Osteoblast (primary cell): ENCODE data around the gene TRIAP1. TPM values are rescaled to one million over a fixed set of nuclear protein-coding genes. Genes with fewer than 3 reads are reported as not detected.

ENCODE experiments used
- DNase-seq: peaks from one replicate; pipeline ENCODE4 v3.0.0; 2011; ENCODE audit warnings: low spot score, mixed read lengths; ENCODE audit not compliant: insufficient read length; ENCODE audit errors: missing footprints
- H2AFZ ChIP-seq: 2 replicates; pipeline ENCODE4 v1.6.0; 2011; ENCODE audit warnings: mild to moderate bottlenecking, low read length
- H3K27ac ChIP-seq: 2 replicates; pipeline ENCODE4 v1.5.1; 2011; ENCODE audit warnings: mild to moderate bottlenecking, low read depth, low read length, moderate library complexity
- H3K27me3 ChIP-seq: 2 replicates; pipeline ENCODE4 v1.6.0; 2012; ENCODE audit warnings: mild to moderate bottlenecking, control low read depth, inconsistent platforms, low read length, moderate library complexity; ENCODE audit not compliant: insufficient read depth
- H3K36me3 ChIP-seq: 2 replicates; pipeline ENCODE4 v1.5.1; 2011; ENCODE audit warnings: mild to moderate bottlenecking, low read length, control low read depth, moderate library complexity; ENCODE audit not compliant: insufficient read depth
- H3K4me1 ChIP-seq: 2 replicates; pipeline ENCODE4 v1.5.1; 2011; ENCODE audit warnings: mild to moderate bottlenecking, low read length, control low read depth, moderate library complexity; ENCODE audit not compliant: insufficient read depth
- H3K4me2 ChIP-seq: 2 replicates; pipeline ENCODE4 v1.6.0; 2011; ENCODE audit warnings: mild to moderate bottlenecking, low read length; ENCODE audit not compliant: insufficient read depth
- H3K4me3 ChIP-seq: fragments of 200-600 bp; sonication (generic); 3 replicates; pipeline ENCODE4 v1.5.1; 2012; ENCODE audit warnings: mild to moderate bottlenecking, low read length, inconsistent platforms; ENCODE audit not compliant: insufficient read depth
- H3K79me2 ChIP-seq: 2 replicates; pipeline ENCODE4 v1.6.0; 2012; ENCODE audit warnings: mild to moderate bottlenecking, low read length, control low read depth, inconsistent platforms; ENCODE audit not compliant: insufficient read depth
- H3K9me3 ChIP-seq: 2 replicates; pipeline ENCODE4 v1.5.1; 2011; ENCODE audit warnings: low read depth, low read length, control low read depth
- H4K20me1 ChIP-seq: 2 replicates; pipeline ENCODE4 v1.6.0; 2012; ENCODE audit warnings: mild to moderate bottlenecking, low read length, control low read depth; ENCODE audit not compliant: insufficient read depth
- total RNA-seq: library from RNA; depleted of rRNA; stranded (reverse); fragments of >200 nt; gene quantifications from 2 replicates; pipeline ENCODE4 v1.2.3, GENCODE V29; 2012
- TF ChIP-seq, protein P1 (sequence below): IDR thresholded peaks from 2 replicates; pipeline ENCODE4 v1.5.1; 2011; ENCODE audit warnings: mild to moderate bottlenecking, low read depth, low read length, moderate library complexity; ENCODE audit errors: extremely low read depth

TRIAP1 gene
- total RNA-seq, 1 donor, result 19.9 TPM

DNA sequence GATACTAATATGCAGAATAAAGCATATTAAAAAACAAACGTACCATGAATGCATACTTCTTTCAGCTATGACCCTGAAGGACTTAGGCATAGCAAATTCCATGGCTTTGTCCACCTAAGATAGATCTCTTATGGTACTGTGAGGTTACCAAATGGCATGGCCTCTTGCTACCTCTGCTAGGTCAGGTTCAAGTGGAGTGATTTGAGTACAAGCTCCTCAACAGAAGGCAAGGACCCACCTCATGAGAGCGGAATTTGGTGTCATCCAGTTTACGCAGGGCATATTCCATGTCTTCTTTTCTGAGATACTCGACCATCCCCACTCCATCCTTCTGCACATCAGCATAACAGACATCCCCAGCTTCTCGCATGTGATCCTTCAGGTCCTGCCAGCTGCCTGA lies 17.5 kb upstream of the TRIAP1 start:
- peaks cover 41% of the 10 kb centered on the region for H4K20me1 ChIP-seq
- peaks cover 78% of the 10 kb centered on the region for H3K36me3 ChIP-seq

DNA sequence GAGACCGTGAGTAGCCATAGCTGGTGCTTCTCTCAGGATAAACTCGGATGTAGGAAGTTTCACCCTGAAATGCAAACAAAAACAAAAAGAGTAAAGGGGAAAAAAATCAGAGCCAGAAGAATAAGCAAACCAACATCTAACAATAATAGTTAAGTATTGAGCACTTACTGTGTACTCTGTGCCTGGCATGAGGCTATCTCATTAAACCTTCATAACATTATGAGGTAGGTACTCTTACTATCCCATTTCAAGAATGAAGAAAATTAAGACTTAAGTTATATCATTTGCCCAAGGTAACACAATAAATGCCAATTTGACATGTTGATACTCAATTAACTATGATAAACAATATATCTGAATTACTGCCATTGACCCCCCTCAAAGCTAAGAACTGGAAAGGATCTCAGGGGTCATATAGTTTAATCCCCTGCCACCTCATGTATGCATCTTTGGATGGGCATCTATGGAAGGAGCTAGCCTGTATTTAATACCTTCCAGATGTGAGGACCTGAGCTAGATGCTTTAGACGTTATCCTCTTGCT lies 16.0 kb upstream of the TRIAP1 start:
- Histone ChIP-seq H4K20me1 (peaks cover 27% of the 10 kb centered on the region), H2AFZ (no peak overlapping the region), H3K27me3 (no peaks in the 10 kb centered on the region), H3K27ac (no peak overlapping the region), H3K4me3 (no peak overlapping the region), H3K4me1 (no peaks in the 10 kb centered on the region), H3K4me2 (no peak overlapping the region), H3K79me2 (peaks cover 52% of the 10 kb centered on the region), H3K9me3 (no peaks in the 10 kb centered on the region), H3K36me3 (peaks cover 87% of the 10 kb centered on the region)
- TF ChIP-seq, protein P1, sequence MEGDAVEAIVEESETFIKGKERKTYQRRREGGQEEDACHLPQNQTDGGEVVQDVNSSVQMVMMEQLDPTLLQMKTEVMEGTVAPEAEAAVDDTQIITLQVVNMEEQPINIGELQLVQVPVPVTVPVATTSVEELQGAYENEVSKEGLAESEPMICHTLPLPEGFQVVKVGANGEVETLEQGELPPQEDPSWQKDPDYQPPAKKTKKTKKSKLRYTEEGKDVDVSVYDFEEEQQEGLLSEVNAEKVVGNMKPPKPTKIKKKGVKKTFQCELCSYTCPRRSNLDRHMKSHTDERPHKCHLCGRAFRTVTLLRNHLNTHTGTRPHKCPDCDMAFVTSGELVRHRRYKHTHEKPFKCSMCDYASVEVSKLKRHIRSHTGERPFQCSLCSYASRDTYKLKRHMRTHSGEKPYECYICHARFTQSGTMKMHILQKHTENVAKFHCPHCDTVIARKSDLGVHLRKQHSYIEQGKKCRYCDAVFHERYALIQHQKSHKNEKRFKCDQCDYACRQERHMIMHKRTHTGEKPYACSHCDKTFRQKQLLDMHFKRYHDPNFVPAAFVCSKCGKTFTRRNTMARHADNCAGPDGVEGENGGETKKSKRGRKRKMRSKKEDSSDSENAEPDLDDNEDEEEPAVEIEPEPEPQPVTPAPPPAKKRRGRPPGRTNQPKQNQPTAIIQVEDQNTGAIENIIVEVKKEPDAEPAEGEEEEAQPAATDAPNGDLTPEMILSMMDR, result no peak
- DNase-seq, result no peak

More for the DNA sequence above, 17.5 kb upstream of the TRIAP1 start:
- H3K27me3 ChIP-seq, result no peaks in the 10 kb centered on the region
- H3K4me2 ChIP-seq, result no peak overlapping the region
- H3K27ac ChIP-seq, result no peak overlapping the region
- peaks cover 67% of the 10 kb centered on the region for H3K79me2 ChIP-seq
- no peak overlapping the region for H2AFZ ChIP-seq
- no peak for DNase-seq
- TF ChIP-seq, protein P1, result no peak
- H3K4me1 ChIP-seq, result peaks cover 4% of the 10 kb centered on the region
- no peak overlapping the region for H3K4me3 ChIP-seq
- H3K9me3 ChIP-seq, result no peaks in the 10 kb centered on the region

DNA sequence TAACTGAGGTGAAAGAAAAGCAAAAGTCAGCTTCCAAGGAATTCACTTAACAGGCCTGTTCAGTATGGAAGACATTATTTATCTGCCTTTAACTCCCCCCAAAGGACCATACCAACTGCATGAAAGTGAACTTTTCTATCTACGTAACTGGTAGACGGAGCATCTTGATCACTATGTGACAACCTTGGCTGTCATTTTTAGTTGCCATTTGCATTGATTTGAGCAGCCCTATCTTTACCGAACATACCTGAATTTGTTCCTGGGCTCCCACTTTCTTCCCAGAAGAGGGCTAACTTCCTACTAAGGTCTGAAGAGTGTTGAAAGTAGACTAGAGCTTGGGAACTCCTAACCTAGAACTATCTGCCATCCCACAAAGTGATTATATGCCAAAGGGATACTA lies 14.0 kb upstream of the TRIAP1 start:
- Histone ChIP-seq H2AFZ (no peak overlapping the region), H3K36me3 (peaks cover 87% of the 10 kb centered on the region), H3K4me1 (no peaks in the 10 kb centered on the region), H4K20me1 (peaks cover 10% of the 10 kb centered on the region), H3K27me3 (no peaks in the 10 kb centered on the region), H3K27ac (no peak overlapping the region), H3K79me2 (peaks cover 39% of the 10 kb centered on the region), H3K4me2 (no peak overlapping the region), H3K9me3 (no peaks in the 10 kb centered on the region), H3K4me3 (no peak overlapping the region)
- DNase-seq, result no peak
- TF ChIP-seq, protein P1, result no peak

DNA sequence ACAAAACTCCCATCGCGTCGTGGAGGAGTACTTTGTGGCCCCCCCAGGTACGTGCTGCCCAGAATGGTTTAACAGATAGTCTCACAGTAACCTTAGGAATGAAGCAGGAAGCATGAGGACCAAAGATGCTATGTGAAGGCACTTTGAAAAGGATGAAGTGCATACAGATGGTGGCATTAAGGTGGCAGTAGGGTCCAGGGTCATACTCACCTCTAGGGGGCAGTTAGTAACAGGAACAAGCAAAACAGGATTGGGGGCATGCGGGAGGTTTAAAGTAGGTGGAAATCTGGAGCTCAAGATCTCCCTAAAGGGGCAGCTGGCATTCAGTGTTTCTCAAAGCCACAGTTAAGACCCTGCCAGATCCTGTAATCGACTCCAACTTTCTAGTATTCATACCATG lies 10.9 kb upstream of the TRIAP1 start:
- Histone ChIP-seq H3K4me1 (no peaks in the 10 kb centered on the region), H4K20me1 (peaks cover 14% of the 10 kb centered on the region), H3K27ac (no peak overlapping the region), H2AFZ (no peak overlapping the region), H3K4me3 (no peak overlapping the region), H3K9me3 (no peaks in the 10 kb centered on the region), H3K36me3 (peaks cover 64% of the 10 kb centered on the region), H3K79me2 (peaks cover 19% of the 10 kb centered on the region), H3K4me2 (no peak overlapping the region), H3K27me3 (no peaks in the 10 kb centered on the region)
- no peak for DNase-seq
- TF ChIP-seq, protein P1, result peak; percentile 32
